Endothelial cell of umbilical vein (primary cell): ENCODE results near the gene TBC1D5. TPM values are rescaled to one million over a fixed set of nuclear protein-coding genes. Genes with fewer than 3 reads are reported as not detected.

ENCODE experiments used
- BruUV-seq: library from RNA; stranded (reverse); fragments of 400-500 nt; replicated peaks from 2 replicates; lab custom pipeline; 2021; lab: Mats Ljungman, UMichigan
- CTCF ChIA-PET: fragments of 300-600, 350-600 bp; sonication (Branson Sonifier 250); formaldehyde crosslinking; loops from one replicate; lab custom pipeline; 2021; ENCODE audit warnings: antibody characterized with exemption, inconsistent platforms; lab: Charles Lee
- POLR2A ChIA-PET: fragments of 300-600, 350-600 bp; sonication (Branson Sonifier 250); formaldehyde crosslinking; loops from one replicate; lab custom pipeline; 2021; ENCODE audit warnings: antibody characterized with exemption, inconsistent platforms; lab: Charles Lee
- DNase-seq: peaks from one replicate; pipeline ENCODE4 v3.0.0-alpha.2; 2011; ENCODE audit warnings: low read depth, low spot score
- FAIRE-seq: peaks from 2 replicates; lab custom pipeline; 2011; peaks lifted over from hg19 to GRCh38; lab: Jason Lieb, UNC
- H2AFZ ChIP-seq: 2 replicates; pipeline ENCODE4 v1.6.0; 2012; ENCODE audit warnings: low read depth, low read length, control low read depth, inconsistent platforms
- H3K27ac ChIP-seq: 2 replicates; pipeline ENCODE4 v1.5.1; 2011; ENCODE audit warnings: low read depth, mild to moderate bottlenecking, control low read depth, low read length, moderate library complexity; ENCODE audit not compliant: insufficient read depth
- H3K27me3 ChIP-seq, 2 experiments: 2 replicates each; pipeline versions ENCODE4 v1.6.0 to v1.6.1; 2011; ENCODE audit warnings: low read length in 2 of 2, mixed read lengths in 1 of 2; ENCODE audit not compliant: control insufficient read depth in 2 of 2, insufficient read depth in 2 of 2
- H3K36me3 ChIP-seq, 2 experiments: 2 replicates in 1 of 2; 3 replicates in 1 of 2; pipeline ENCODE4 v1.5.1; 2011; ENCODE audit warnings: low read length in 2 of 2, mild to moderate bottlenecking in 1 of 2, moderate library complexity in 1 of 2; ENCODE audit not compliant: control insufficient read depth in 2 of 2, insufficient read depth in 2 of 2; ENCODE audit errors: extremely low read depth in 1 of 2
- H3K4me1 ChIP-seq: 3 replicates; pipeline ENCODE4 v1.5.1; 2011; ENCODE audit warnings: mild to moderate bottlenecking, low read length; ENCODE audit not compliant: control insufficient read depth, insufficient read depth; ENCODE audit errors: extremely low read depth
- H3K4me2 ChIP-seq: 2 replicates; pipeline ENCODE4 v1.6.1; 2011; ENCODE audit warnings: low read length, control low read depth, mixed read lengths; ENCODE audit not compliant: insufficient read depth
- H3K4me3 ChIP-seq, 3 experiments: fragments of 200-600 bp in 1 of 3; sonication (generic), shearing (Covaris generic) in 1 of 3; replicated peaks in 1 of 3; 2 replicates each; pipeline ENCODE4 v1.5.1; 2011 to 2016; ENCODE audit warnings: control low read depth in 3 of 3, low read length in 3 of 3, mild to moderate bottlenecking in 2 of 3, inconsistent platforms in 1 of 3, low read depth in 1 of 3, moderate library complexity in 1 of 3; ENCODE audit not compliant: insufficient read depth in 1 of 3
- H3K79me2 ChIP-seq: 2 replicates; pipeline ENCODE4 v1.6.0; 2012; ENCODE audit warnings: low read length, inconsistent platforms; ENCODE audit not compliant: control insufficient read depth, insufficient read depth
- H3K9ac ChIP-seq: replicated peaks from 2 replicates; pipeline ENCODE3; 2011; ENCODE audit warnings: low read length, control low read depth; ENCODE audit not compliant: insufficient read depth; ENCODE audit errors: extremely low read depth
- H3K9me1 ChIP-seq: replicated peaks from 3 replicates; pipeline ENCODE4 v1.6.0; 2011; ENCODE audit warnings: mild to moderate bottlenecking, low read length; ENCODE audit not compliant: control insufficient read depth, insufficient read depth; ENCODE audit errors: extremely low read depth
- H3K9me3 ChIP-seq: replicated peaks from 2 replicates; pipeline ENCODE4 v1.5.1; 2012; ENCODE audit warnings: low read length, inconsistent platforms; ENCODE audit not compliant: control insufficient read depth, insufficient read depth
- H4K20me1 ChIP-seq: replicated peaks from 2 replicates; pipeline ENCODE3; 2011; ENCODE audit warnings: mild to moderate bottlenecking, low read length; ENCODE audit not compliant: control insufficient read depth, insufficient read depth; ENCODE audit errors: extremely low read depth
- CTCF ChIP-seq, 2 donors: IDR thresholded peaks; 1 replicate in 1 of 2; 2 replicates in 1 of 2; pipeline ENCODE4 v1.5.1; 2011; ENCODE audit warnings: low read length in 2 of 2, mild to moderate bottlenecking in 2 of 2, moderate library complexity in 2 of 2, control low read depth in 1 of 2, inconsistent platforms in 1 of 2, low read depth in 1 of 2; ENCODE audit not compliant: insufficient read depth in 1 of 2; ENCODE audit errors: extremely low read depth in 1 of 2
- EZH2 ChIP-seq: IDR thresholded peaks from 2 replicates; pipeline ENCODE4 v1.6.1; 2012; ENCODE audit warnings: borderline replicate concordance, low read depth, mild to moderate bottlenecking, moderate library complexity, low read length, inconsistent platforms; ENCODE audit not compliant: severe bottlenecking
- FOS ChIP-seq: IDR thresholded peaks from 2 replicates; pipeline ENCODE4 v1.6.1; 2011; ENCODE audit warnings: mild to moderate bottlenecking, low read length, moderate library complexity, borderline replicate concordance; ENCODE audit not compliant: insufficient read depth
- GATA2 ChIP-seq: IDR thresholded peaks from 2 replicates; pipeline ENCODE4 v1.7.0; 2011; ENCODE audit warnings: low read depth, mild to moderate bottlenecking, moderate library complexity, mixed read lengths, low read length; ENCODE audit not compliant: insufficient read length, insufficient read depth
- JUN ChIP-seq: IDR thresholded peaks from 2 replicates; pipeline ENCODE4 v1.6.1; 2011; ENCODE audit warnings: borderline replicate concordance, low read depth; ENCODE audit not compliant: insufficient read length, insufficient read depth
- MYC ChIP-seq: IDR thresholded peaks from one replicate; pipeline ENCODE4 v1.6.1; 2011; ENCODE audit warnings: mild to moderate bottlenecking, low read depth, low read length
- POLR2A ChIP-seq: IDR thresholded peaks from 2 replicates; pipeline ENCODE4 v1.6.1; 2012; ENCODE audit warnings: low read depth, mild to moderate bottlenecking, control low read depth, low read length
- POLR2AphosphoS5 ChIP-seq: IDR thresholded peaks from 2 replicates; pipeline ENCODE4 v1.6.1; 2012; ENCODE audit warnings: low read depth, mild to moderate bottlenecking, control low read depth, low read length, moderate library complexity; ENCODE audit not compliant: insufficient read depth
- dilution Hi-C: fragments of 300-500 bp; cut with MboI; formaldehyde crosslinking; loops from one replicate; pipeline ENCODE4 v1.15.0; 2019; ENCODE audit warnings: low sequenced_read_pairs; ENCODE audit not compliant: extremely low pct_ligation_motif_present
- intact Hi-C: fragments of 100-400 bp; cut with micrococcal nuclease; formaldehyde crosslinking; loops from one replicate; pipeline ENCODE4 v1.10.0; 2022
- polyA plus RNA-seq, 4 experiments: library from polyadenylated mRNA; depleted of rRNA in 3 of 4; stranded (reverse) in 3 of 4; unstranded in 1 of 4; fragments of >200 nt; gene quantifications; 2 replicates each; pipeline versions ENCODE4 v1.2.1 to v1.2.3, GENCODE V29; 2011 to 2012; ENCODE audit warnings: missing spikeins in 1 of 4
- total RNA-seq: library from RNA; stranded (reverse); gene quantifications from 2 replicates; pipeline ENCODE4 v1.2.3, GENCODE V29; 2021
- TF ChIP-seq, protein P1 (sequence below): IDR thresholded peaks from 2 replicates; pipeline ENCODE4 v1.6.1; 2011; ENCODE audit not compliant: insufficient read depth, insufficient read length

The TBC1D5 gene
- total and polyA plus RNA-seq, 2 donors (not counting 3 experiments of a cell fraction or from before 2014, with no cell fraction given) = 17.5 to 44.7 TPM

DNA sequence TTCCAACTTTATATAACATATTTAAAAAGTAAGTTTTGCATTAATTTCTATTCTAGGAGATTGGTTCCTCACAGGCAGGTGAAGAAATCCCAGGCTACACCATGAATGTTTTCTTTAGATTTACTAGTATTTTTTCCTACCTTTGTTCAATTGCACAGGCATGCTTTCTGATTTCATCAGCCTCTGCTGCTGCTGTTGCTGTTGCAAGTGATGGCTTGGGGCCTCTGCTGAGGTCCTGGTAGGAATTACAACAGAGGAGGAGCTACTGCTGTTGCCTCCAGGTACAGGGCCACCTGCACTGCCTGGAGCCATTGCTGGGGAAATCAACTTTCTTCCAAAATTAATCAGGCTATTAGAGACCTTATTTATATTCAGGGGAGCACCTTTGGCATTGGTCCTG is 504.4 kb downstream of the TBC1D5 start:
- no peaks in the 10 kb centered on the region for H3K9me1 ChIP-seq
- H3K4me2 ChIP-seq = no peak overlapping the region
- POLR2A ChIA-PET = no interaction called here
- H3K79me2 ChIP-seq = no peaks in the 10 kb centered on the region
- no peak for FAIRE-seq
- no peaks in the 10 kb centered on the region for H4K20me1 ChIP-seq
- no TSS peak for BruUV-seq
- H3K27me3 ChIP-seq = no peaks in the 10 kb centered on the region
- H3K4me1 ChIP-seq = peaks cover 10% of the 10 kb centered on the region
- no peak overlapping the region for H3K27ac ChIP-seq
- no peak for DNase-seq
- H3K9me3 ChIP-seq = no peaks in the 10 kb centered on the region
- no peak overlapping the region for H3K4me3 ChIP-seq
- TF ChIP-seq POLR2AphosphoS5 (no peak), JUN (no peak), EZH2 (no peak), GATA2 (no peak), POLR2A (no peak), FOS (no peak), CTCF (IDR thresholded peaks at IDR 0.05; ENCODE audit: extremely low read depth in 1 of 2, insufficient read depth in 1 of 2, low read depth in 1 of 2, low read length in 2 of 2) (no peak), MYC (no peak)
- TF ChIP-seq, protein P1, sequence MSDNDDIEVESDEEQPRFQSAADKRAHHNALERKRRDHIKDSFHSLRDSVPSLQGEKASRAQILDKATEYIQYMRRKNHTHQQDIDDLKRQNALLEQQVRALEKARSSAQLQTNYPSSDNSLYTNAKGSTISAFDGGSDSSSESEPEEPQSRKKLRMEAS = no peak
- intact Hi-C loops (loop anchor here (10.0 kb wide), 1 partner anchor 293 kb away; no protein-coding TSS in a partner anchor), dilution Hi-C loops (no loop called here)
- no peak overlapping the region for H2AFZ ChIP-seq
- no peaks in the 10 kb centered on the region for H3K36me3 ChIP-seq
- no peak overlapping the region for H3K9ac ChIP-seq
- CTCF ChIA-PET = interaction anchor here (1.7 kb wide), 1 partner anchor 11 kb away, joined by 4 read pairs; no protein-coding TSS in a partner anchor
